Activated T-cell treated with anti-CD3 and anti-CD28 coated beads for 1 hour (primary cell): ENCODE data around the gene FRG2.
"Not testable (repeated sequence)": the region's sequence is repeated elsewhere in the genome, so short reads cannot be mapped to it uniquely, and the experiment has no call there.

Source experiments
- DNase-seq: peaks from one replicate; pipeline ENCODE4 v3.0.0-alpha.2; 2020; ENCODE audit warnings: low read depth

The FRG2 gene

DNA sequence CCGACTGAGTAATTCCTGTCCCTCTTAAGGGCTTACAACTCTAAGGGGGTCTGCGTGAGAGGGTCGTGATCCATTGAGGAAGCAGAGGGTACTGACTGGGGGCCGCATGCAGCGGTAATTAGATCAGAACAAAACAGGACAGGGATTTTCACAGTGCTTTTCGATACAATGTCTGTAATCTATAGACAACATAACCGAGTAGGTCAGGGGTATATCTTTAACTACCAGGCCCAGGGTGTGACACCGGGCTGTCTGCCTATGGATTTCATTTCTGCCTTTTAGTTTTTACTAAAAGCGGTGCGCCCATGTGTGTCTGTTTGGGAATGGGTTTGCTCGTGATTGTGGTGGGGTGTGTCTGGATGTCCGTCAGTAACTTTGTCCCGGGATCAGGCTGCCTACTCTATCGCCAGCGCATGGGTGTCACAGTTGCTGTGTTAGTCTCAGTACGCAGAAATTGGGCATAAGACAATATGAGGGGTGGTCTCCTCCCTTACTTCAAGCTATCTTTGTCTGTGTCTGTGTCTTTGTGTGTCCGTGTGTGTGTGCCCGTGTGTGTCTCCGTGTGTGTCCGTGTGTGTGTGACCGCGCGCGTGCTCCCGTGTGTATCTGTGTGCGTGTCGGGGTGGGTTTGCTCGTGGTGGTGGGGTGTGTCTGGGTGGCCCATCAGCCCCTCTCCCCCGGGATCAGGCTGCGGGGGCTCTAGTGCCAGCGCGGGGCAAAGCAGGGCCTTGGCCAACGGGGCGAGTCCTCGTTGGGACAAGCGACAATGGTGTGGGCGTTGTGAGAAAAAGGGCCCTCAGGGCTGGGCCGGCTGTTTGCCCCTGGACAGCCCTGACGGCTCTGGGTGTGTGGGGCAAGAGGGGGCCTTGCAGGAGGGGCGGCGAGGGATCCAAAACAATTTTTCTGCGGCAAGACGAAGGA lies 10.4 kb downstream of the FRG2 start:
- no peak for DNase-seq

DNA sequence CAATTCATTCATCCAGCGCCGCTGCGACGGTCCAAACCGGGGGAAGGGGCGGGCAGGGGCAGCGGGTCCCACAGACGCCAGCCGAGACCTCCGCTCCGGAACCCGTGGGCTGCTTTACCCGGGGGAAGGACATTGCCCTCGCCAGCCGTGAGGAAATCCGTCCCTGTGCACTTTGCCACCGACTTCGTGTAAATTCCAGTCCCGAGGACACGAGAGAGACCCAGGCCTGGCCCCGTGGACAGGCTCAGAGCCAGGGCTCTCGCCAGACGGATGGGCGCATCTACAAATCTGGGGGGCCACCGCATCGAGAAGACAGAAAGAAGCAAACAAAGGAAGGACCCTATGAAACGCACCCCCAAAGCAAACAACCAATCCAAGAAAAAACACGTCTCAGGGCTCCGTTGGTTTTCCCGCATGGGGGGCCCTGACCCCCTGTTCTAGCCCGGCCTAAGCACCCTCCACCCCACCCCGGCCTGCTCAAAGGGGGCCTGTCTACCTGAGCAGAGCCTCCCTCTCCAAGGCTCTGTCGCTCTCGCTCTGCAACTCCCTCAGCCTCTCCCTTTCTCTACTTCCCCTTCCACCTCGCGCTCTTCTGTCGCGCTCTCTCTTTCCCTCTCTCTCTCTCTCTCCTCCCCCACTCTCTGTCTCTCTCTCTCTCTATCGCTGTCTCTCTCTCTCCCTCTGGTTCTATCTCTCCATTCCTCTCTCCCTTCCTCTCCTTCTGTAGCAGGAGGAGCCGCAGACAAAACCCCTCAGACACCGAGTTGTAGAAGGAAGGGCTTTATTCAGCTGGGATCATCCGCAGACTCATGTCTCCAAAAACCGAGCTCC lies 11.3 kb downstream of the FRG2 start:
- no peak for DNase-seq

DNA sequence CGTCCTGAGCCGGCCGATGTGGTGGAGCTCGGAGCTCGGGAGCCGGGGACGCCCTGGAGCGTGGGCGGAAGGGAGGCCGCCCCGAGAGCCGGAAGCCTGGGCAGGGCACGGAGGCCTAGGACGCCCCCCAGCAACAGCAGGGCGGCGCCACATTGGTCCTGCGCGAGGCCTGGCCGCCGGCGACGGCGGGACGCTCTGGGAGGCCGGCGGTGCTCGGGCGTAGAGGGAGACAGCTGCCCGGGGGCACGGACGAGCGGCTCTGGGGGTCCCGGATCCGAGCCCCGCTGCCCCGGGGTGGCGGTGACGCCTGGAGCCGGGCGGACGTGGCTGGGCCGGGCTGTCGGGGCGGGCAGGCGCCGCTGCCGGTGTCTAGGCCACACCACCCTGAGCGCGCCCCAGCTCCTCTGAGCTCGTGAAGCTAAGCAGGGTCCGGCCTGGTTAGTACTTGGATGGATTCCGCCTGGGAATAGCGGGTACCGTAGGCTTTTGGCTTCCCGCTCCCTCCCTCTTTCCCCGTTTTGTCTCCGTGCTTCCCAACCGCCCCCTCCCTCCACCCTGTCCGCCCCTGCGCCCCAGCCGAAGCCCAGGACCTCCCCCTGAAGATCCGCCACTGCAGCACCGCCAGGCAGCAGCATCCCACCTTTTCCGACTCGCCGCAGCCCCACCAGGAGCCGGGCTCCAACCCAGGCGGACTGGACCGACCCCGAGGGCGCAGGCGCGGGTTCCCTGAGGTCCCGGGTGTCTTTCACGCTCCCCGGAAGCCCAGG lies 12.1 kb downstream of the FRG2 start:
- no peak for DNase-seq

DNA sequence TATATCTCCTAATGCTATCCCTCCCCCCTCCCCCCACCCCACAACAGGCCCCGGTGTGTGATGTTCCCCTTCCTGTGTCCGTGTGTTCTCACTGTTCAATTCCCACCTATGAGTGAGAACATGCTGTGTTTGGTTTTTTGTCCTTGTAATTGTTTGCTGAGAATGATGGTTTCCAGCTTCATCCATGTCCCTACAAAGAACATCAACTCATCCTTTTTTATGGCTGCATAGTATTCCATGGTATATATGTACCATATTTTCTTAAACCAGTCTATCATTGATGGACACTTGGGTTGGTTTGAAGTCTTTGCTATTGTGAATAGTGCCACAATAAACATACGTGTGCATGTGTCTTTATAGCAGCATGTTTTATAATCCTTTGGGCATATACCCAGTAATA lies 37.1 kb downstream of the FRG2 start:
- DNase-seq = not testable (repeated sequence)

DNA sequence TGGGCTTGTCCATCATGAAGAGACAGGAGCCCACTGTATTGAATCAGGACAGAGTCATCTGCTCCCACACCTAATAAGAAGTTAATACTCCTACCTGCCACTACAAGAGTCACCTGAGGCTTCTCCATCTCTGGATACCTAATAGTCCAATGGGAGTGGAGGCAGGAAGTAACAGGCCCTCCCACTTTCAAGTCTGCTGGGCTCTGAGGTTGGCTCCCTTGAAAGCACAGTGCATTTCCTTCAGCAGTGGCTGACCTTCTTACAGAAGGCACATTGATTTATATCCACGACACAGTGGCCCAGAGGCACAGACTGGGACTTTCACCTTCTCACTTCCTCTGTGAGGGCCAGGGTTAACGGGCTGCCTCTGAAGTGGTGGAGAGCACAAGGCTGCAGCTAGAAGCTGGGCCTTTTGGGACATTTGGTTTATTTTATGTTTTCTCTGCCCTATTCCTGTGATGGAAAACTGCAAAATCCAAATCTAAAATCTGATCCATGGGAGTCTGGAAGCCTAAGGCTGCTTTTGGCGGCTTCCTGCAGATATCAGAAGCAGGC lies 38.1 kb downstream of the FRG2 start:
- DNase-seq = no peak

DNA sequence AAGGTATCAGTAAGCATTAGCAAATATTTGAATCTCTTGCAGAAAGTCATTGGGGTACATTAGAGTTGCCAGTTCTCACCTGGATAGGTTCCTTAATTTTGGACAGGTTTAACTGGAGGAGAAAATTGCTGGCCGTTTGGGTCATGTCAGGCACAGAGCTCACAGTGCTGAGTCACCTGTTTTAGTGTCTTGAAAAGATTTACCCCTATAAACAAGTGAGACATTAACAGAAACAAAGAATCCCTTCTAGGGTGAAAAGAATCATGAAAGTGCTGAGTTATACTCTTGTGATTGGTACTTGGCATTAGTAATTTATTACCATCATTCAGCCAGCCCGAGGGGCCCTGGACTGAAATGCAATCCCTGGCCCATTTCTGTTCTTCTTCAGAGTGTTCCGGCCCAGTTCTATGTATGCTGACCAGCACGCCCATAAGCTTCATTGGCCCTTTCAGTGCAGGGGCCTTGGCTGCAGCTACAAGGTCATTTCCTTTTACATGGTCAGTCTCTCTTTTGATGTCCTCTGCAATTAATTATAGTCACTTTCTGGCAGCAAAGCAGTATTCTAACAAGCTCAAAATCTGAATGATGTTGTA lies 41.3 kb downstream of the FRG2 start:
- DNase-seq = not testable (repeated sequence)

DNA sequence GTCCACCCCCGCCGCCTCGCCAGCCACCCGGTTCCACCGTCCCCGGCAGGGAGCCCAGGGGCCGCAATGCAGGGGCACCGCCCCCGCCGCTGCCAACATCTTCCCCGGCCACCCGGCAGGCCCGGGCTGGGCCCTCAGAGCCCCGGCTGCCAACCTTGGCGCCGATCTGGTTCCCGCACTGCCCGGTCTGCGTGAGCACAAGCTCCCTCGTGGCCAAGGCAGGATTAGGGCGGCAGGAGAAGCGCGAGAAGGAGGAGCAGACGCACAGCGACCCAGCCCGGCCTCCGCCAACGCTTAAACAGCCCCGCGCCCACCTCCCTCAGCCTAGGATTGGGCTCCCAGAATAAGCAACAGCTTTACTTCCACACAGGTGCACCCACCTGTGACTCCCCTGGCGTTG lies 42.4 kb downstream of the FRG2 start:
- DNase-seq = not testable (repeated sequence)

DNA sequence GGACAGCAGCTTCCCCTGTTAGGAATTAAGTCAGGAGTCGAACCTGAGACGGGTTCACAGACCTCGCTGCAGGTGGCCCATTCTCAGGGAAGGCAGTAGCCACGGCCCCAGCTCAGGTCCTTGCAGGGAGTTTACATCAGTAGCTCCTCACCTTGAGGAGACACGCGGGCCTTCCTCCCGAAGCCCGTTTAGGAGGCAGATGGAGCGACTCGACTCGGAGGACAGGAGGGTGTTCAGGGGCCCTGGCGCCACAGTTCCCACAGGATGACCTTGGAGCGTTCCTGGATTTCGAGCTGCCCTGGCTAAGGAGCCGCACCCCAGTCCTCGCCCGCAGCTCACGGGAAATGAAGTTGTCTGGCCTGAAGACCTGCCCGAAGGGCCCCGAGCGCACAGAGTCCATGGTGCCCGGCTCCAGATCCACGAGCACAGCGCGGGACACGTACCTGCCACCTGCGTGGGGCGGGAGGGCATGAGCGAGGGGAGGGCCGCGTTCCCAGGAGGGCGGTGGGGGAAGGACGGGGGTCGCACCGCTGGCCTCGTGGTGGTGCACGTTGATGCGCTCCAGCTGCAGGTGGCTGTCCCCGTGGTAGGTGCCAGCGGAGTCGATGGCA lies 43.0 kb downstream of the FRG2 start:
- not testable (repeated sequence) for DNase-seq

DNA sequence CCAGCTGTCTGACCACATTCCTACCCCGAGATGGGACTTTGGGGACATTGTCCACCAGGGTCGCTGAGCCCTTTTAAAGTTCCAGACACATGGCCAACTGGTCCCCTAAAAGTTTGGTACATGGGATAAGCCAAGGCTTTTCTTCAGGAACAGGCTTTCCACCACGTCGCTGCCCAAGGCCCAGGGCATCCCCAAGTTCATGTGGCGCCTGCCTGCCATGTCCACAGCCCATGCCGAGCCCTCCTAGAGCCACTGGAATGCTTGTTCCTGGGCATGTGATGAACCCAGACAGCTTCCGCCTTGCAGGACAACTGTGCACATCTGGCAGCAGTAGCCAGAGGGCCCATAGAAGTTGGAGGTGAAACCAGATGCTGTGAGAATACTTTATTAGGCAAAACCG lies 45.1 kb downstream of the FRG2 start:
- DNase-seq = no peak

DNA sequence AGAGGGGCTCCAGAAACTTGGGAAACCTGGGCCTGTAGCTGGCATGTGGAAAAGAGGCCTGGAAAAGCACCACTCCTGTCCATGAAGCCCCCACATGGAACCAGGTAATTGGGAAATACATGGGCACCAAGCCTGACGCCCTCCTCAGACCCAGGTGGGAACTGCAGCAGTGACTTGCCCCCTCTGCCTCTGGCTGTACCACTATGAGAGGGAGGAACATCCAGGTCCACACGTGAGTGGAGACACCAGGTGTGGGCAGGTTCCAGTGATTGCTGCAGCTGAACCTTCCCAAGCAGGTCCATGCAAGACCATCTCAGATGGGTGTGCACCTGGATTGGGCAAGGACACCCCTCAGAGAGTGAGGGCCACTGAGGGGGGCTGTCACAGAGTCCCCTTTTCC lies 46.8 kb downstream of the FRG2 start:
- not testable (repeated sequence) for DNase-seq

DNA sequence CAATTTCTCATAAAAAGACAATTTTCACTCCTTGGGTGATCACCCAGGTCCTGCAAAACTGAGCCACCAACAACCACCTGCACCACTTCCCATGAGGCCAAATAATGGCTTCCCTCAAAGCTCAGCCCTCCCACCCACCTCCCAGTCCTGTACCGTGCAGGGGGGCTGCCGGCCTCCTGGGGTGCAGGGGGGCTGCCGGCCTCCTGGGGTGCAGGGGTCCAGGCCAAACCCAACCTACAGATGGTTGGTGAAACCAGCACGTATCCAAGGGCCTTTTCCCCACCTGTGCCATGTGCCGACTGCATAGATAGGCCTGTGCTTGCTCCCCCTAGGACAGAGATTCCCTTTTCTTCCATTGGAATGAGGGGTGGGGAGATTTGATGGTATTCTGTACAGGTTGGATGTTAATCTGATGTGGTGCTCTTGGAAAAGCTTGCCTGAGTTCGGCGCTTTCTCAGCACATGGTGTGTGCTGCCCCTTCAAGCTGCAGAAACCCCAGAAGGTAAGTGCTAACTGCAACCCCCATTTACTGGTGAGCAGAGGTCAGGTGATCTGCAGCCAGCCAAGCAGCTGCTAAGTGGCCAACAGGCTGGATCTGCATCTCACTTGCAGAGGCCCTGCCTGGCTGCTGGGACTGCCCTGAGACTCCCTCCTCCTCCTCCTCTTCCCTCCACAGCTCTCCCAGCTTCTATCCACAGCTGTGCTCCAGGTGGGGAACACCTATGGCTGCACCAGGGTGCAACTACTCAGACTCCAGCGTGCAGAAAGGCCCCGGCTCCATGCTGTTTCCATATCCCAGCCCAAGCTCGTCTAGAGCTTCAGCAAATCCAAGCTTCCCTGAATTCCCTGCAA lies 47.6 kb downstream of the FRG2 start:
- DNase-seq = no peak
